GM21526 (cell line): ENCODE data around the gene ATXN1.

Source experiments
- ATAC-seq: cut with Tn5 transposase; IDR thresholded peaks from one replicate; pipeline ENCODE4 v1.9.1; 2021; ENCODE audit warnings: moderate library complexity; ENCODE audit not compliant: unreplicated experiment, low FRiP score

Gene ATXN1

DNA sequence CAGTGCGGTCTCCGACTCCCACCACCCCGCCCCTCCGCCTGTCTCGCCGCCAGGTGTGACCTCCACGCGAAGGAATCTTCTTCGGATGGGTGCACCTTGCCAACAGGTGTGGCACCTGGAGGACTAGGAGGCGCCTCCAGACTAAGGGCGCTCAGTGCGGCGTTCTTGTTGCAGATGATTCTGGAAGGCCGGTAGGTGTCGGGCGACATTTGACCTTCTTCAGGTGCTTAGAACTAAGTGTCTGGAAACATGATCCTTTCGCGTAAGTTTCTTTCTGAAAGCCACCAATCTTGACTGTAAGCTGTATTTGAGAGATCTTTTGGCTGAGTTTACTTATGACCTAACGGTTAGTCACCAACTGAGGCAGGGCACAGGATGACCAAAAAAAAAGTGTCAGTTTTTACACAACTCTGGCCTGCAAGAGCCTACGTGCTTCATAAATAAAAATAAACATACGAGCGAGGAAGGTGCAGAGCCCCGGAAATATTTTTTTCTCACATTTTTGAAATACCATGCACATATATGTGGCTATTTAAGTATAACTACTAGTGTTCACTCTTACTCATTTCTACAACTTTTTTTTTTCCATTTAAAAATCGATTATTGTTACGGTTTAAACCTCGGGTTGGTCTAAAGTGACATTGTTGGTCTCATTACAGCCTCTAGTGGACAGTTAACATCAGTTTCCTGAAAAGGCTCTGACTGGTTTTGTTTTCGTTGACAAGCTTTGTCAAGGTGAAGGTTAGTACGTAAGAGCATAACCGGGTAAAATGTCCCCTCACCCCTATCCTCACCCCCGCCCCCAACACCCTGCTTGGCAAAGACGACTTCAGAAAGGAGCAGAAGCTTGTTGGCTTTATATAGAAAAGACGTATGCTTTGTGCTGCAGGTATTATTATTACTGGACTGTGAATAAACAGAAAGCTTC, 1.6 kb upstream of the ATXN1 start:
- peak; percentile 32 for ATAC-seq

DNA sequence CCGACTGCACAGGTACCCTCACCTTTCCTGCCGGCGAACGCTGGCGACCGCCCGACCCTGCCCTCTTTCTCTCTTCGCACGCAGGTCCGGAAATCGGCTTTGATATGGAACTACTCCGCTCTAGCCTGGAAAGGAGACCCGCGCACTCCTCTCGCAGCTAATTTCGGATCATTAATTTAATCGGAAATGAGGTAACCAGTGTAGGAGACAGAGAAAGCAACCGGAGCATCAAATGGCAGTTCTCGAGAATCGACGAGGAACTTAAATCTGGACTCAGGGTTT, 949 bp upstream of the ATXN1 start:
- peak; percentile 3 for ATAC-seq

- peak; percentile 43 for ATAC-seq
These were observed 409 bp upstream of the ATXN1 start for GRCh38 chr6:16761471-16762267.

DNA sequence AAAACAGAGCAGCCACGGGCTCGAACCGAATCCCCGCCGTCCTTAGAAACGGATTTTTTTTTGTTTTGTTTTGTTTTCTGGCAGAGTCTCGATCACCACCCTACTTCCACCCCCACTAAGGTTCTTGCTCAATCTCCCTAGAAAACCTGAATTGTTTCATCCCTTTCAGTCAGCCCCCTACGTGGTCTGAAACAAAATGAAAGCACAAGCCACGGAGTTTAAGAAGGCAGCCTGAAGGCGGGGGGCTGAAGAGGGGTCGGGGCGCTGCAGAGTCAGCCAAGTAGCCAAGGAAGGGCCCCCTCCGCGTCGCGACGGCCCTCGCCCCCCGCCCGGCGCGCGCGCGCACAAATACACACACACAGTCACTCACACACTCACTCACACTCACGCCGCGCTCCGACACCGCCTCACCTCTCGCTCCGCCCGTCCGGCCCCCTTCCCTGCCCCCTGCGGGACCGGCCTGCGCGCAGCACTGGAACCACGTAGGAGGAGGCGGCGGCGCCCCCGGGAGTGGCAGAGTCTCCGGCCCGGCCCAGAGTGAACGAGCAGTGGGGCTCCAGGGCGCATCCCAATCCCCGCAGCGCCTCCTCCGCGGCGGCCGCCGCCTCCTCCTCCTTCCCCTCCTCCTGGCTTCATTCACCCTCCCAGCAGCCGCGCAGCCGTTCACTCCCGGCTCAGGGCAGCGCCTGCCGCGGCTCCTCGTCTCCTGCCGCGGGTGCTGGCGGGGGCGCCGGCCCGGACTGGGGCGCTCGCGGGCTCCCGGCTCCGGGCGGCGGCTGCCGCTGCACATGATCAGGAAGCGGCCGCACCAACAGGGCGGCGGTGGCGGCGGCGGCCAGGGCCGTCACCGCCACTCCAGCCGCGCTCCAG, 1.4 kb downstream of the ATXN1 start:
- peak; percentile 35 for ATAC-seq

DNA sequence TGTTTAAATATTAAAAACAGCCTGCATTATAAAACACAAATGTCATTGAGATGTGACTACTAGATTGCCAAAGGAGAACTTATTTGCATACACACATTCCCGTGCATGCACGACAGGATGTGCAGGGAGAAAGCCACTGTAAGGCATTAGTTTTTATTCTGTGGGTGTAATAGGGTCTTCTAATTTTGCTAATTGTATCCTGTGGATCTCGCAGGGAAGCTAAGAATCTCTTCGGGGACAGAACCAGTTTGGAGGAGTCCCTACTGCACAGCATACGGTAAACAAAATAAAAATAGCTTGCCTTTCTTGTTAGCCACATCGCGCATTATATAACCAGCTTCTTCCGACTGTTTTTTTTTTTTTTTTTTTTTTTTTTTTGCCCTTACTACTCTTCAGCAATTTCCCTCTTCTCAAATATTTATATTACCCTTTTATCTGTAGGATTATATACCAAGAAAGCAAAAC, 2.0 kb downstream of the ATXN1 start:
- ATAC-seq = no peak

DNA sequence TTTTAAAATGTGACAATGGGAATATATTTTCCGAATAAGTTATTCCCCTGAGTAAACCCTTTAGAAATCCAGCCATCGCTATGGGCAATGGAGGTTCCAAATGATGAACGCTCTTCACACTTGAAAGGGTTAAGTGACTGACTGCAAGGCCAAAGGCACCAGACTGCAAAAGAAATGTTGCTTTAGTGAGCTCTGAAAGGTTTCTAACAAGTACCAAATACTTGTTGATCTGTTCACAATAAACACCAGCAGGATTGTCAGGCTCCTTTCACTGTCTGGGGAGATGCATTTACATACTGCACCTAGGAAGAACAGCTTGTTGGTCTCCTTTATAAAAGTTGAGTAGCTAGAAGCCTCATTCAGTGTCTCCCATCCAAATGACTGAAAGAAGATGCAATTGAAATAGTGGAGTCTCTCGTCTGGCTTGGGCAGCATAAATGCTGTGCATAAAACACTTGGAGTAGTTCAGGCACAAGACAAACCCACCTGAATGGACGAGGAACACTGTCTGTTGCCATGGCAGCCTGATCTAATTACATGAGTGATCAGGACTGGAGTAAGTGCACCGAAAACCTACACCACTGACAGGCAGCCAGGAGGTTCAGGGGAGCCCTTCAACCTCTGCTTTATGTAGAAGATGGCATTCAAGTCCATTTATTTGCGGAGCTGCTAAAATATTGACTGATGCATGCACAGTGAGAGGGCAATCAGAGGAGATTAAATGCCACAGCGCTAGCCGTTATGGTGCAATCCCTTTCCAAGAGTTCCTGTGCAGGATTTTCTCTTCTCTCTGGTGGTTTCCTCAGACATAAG, 2.9 kb downstream of the ATXN1 start:
- ATAC-seq = no peak

DNA sequence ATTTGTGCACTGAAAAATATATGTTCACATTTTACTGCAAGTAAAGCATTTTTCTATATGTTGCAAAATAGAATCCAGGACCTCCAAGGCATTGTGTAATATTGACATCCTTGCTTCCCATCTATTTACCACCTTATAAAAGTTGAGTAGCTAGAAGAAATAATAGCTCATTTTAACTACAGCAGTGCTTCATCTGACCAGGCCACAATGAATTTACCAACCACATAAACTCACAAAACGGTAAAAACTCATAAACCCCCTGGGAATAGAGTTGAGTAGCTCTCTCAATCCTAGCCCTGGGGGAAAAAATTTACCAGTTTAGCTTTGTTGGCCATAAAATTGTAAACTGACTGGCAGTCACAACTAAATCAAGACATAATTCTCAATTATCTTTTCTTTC, 3.9 kb downstream of the ATXN1 start:
- no peak for ATAC-seq

GRCh38 chr6:16756660-16757255, 4.5 kb downstream of the ATXN1 start:
- ATAC-seq = no peak

GRCh38 chr6:16755544-16755943, 5.7 kb downstream of the ATXN1 start:
- no peak for ATAC-seq

GRCh38 chr6:16754876-16755275, 6.4 kb downstream of the ATXN1 start:
- ATAC-seq = no peak

DNA sequence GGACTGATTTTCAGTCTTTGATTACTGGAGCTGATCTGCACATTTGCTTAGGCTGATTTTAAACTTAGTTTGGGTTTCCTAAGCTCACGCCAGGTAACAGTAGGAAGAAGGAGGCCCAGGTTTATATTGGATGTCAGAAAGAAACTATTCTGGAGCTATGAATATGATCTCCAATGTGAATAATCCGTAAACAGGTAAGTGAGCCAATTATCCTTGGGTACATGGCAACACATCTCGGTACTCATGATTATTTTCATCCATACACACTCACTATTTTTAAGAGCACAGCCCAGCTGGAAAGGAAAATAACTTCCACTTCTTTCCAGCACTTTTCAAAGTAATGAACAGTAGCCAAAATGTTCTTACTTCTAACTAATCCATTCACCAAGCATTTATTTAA, 7.0 kb downstream of the ATXN1 start:
- no peak for ATAC-seq

- no peak for ATAC-seq
These were observed 7.9 kb downstream of the ATXN1 start for GRCh38 chr6:16753341-16753740.

GRCh38 chr6:16752206-16752866, 8.9 kb downstream of the ATXN1 start:
- no peak for ATAC-seq

DNA sequence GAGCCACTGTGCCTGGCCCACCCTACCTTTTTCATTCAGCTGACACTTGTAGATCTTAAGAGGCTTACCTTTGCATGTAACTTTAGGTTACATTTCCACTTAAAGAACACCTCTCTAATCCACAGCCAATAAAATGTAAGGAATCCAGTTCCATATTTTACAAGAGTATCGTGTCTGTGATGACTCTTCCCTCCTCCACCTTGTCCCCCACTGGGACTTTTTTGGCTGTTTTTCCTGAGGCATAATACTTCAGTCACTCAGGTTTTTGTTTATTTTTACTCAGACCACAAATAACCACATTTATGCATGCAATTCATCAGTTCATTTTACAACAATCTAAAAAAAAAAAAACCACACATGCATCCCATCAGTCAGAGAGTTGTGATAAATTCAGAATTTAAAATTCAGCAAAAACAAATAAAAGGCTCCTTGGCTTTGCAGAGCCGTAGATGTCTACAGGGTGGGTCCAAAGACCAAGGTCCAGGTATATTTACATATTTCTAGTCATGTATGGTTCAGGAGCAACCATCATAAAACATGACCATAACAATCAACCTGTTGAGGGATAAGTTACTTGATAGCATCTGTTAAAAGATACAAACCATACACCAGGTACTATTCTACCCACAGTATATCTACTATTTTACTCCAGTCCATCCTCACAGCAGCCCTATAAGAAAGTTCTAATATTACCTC, 9.9 kb downstream of the ATXN1 start:
- no peak for ATAC-seq

DNA sequence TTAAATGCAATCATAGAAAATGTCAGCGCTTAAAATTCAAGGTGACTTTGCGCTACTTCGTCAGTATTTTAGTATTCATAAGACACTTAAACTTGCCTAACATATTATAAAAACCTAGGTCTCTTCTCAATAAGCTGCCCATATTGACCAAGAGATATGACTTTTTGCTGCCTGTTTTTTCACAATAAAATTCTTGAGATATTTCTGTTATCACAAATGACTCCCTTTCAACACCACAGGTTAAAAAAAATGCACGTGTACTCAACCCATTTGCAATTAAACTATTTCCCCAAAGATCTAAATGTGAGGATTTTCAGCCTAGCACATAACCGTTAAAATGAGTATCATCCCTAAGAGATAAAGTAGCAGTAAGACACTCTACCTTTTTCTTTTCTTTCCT, 10.7 kb downstream of the ATXN1 start:
- no peak for ATAC-seq

GRCh38 chr6:16749516-16750485, 11.5 kb downstream of the ATXN1 start:
- ATAC-seq = no peak

- no peak for ATAC-seq
These were observed 13.3 kb downstream of the ATXN1 start for GRCh38 chr6:16748025-16748319.
